PC-9 (cell line): ENCODE measurements around the gene PHRF1.

Experiments used
- EZH2 ChIP-seq: fragments of 200-600 bp; sonication (generic); IDR thresholded peaks from 2 replicates; pipeline ENCODE4 v1.8.0; 2017; ENCODE audit warnings: antibody characterized with exemption, low read depth
- TF ChIP-seq, protein P1 (sequence below): fragments of 200-600 bp; sonication (generic); conservative IDR thresholded peaks from 2 replicates; pipeline ENCODE4 v1.6.1; 2017; ENCODE audit warnings: mixed run types, antibody characterized with exemption, mild to moderate bottlenecking, moderate library complexity

DNA sequence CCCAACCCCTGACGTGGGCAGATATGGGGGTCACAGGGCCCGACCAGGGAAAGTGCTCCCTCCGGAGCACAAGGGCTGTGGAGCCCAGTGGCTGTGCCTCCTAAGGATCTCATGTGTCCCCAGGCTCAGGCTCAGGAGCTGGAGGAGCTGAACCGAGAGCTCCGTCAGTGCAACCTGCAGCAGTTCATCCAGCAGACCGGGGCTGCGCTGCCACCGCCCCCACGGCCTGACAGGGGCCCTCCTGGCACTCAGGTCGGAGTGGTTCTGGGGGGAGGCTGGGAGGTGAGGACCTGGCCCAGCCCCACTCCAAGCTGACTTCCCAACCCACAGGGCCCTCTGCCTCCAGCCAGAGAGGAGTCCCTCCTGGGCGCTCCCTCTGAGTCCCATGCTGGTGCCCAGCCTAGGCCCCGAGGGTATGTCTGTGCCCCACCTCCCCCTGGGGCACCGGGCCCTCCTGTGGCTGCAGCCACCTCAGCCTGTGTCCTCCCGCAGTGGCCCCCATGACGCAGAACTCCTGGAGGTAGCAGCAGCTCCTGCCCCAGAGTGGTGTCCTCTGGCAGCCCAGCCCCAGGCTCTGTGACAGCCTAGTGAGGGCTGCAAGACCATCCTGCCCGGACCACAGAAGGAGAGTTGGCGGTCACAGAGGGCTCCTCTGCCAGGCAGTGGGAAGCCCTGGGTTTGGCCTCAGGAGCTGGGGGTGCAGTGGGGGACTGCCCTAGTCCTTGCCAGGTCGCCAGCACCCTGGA, 13.0 kb upstream of the PHRF1 start:
- TF ChIP-seq, protein P1, sequence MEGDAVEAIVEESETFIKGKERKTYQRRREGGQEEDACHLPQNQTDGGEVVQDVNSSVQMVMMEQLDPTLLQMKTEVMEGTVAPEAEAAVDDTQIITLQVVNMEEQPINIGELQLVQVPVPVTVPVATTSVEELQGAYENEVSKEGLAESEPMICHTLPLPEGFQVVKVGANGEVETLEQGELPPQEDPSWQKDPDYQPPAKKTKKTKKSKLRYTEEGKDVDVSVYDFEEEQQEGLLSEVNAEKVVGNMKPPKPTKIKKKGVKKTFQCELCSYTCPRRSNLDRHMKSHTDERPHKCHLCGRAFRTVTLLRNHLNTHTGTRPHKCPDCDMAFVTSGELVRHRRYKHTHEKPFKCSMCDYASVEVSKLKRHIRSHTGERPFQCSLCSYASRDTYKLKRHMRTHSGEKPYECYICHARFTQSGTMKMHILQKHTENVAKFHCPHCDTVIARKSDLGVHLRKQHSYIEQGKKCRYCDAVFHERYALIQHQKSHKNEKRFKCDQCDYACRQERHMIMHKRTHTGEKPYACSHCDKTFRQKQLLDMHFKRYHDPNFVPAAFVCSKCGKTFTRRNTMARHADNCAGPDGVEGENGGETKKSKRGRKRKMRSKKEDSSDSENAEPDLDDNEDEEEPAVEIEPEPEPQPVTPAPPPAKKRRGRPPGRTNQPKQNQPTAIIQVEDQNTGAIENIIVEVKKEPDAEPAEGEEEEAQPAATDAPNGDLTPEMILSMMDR, result no peak
- no peak for TF ChIP-seq EZH2
